PFSK-1 (cell line): ENCODE results near the gene RBKS.

ENCODE experiments used
- FOXP2 ChIP-seq: optimal IDR thresholded peaks from 2 replicates; pipeline ENCODE3; 2011; ENCODE audit warnings: borderline replicate concordance, control low read depth, inconsistent platforms; ENCODE audit not compliant: insufficient read depth; ENCODE audit errors: extremely low read length, extremely low read depth
- POLR2AphosphoS5 ChIP-seq: IDR thresholded peaks from 2 replicates; pipeline ENCODE4 v1.6.1; 2012; ENCODE audit warnings: low read depth, mild to moderate bottlenecking, control low read depth, low read length, moderate library complexity
- REST ChIP-seq, 2 experiments: IDR thresholded peaks; 2 replicates each; pipeline versions ENCODE4 v1.6.1 to v1.8.0; 2011 to 2012; ENCODE audit warnings: low read depth in 2 of 2, low read length in 2 of 2, control low read depth in 1 of 2, inconsistent platforms in 1 of 2, mild to moderate bottlenecking in 1 of 2, moderate library complexity in 1 of 2; ENCODE audit not compliant: insufficient read depth in 1 of 2
- SIN3A ChIP-seq: IDR thresholded peaks from 2 replicates; pipeline ENCODE4 v1.6.1; 2012; ENCODE audit warnings: mild to moderate bottlenecking, low read length, moderate library complexity, borderline replicate concordance; ENCODE audit not compliant: insufficient read depth
- TAF1 ChIP-seq: IDR thresholded peaks from 2 replicates; pipeline ENCODE4 v1.6.1; 2012; ENCODE audit warnings: low read length, control low read depth, borderline replicate concordance; ENCODE audit not compliant: insufficient read depth

- TF ChIP-seq POLR2AphosphoS5 (no peak), TAF1 (no peak), FOXP2 (no peak), REST (IDR thresholded peaks at IDR 0.05; ENCODE audit: insufficient read depth in 1 of 2, low read depth in 2 of 2, low read length in 2 of 2) (no peak), SIN3A (no peak)
Measured at GRCh38 chr2:27912512-27912911, 22.3 kb upstream of the RBKS start.
